BE2C (cell line): ENCODE measurements around the gene EIF4A2.

Source experiments
- DNase-seq: peaks from one replicate; pipeline ENCODE4 v3.0.0-alpha.2; 2020
- H3K27me3 ChIP-seq: fragments of 250-450 bp; sonication (Bioruptor Pico); 2 replicates; pipeline ENCODE4 v1.5.1; 2020; ENCODE audit warnings: mild to moderate bottlenecking
- H3K36me3 ChIP-seq: fragments of 250-450 bp; sonication (Bioruptor Pico); 2 replicates; pipeline ENCODE4 v1.5.1; 2020; ENCODE audit warnings: mild to moderate bottlenecking
- H3K4me1 ChIP-seq: fragments of 250-450 bp; sonication (Bioruptor Pico); 2 replicates; pipeline ENCODE4 v1.5.1; 2020
- H3K4me3 ChIP-seq: 2 replicates; pipeline ENCODE4 v1.5.1; 2011; ENCODE audit warnings: low read depth, low read length
- H3K9me3 ChIP-seq: fragments of 250-450 bp; sonication (Bioruptor Pico); 2 replicates; pipeline ENCODE4 v1.5.1; 2020
- TF ChIP-seq, protein P1 (sequence below): IDR thresholded peaks from 2 replicates; pipeline ENCODE4 v1.5.1; 2012; ENCODE audit warnings: mild to moderate bottlenecking, low read depth, low read length

Gene EIF4A2

DNA sequence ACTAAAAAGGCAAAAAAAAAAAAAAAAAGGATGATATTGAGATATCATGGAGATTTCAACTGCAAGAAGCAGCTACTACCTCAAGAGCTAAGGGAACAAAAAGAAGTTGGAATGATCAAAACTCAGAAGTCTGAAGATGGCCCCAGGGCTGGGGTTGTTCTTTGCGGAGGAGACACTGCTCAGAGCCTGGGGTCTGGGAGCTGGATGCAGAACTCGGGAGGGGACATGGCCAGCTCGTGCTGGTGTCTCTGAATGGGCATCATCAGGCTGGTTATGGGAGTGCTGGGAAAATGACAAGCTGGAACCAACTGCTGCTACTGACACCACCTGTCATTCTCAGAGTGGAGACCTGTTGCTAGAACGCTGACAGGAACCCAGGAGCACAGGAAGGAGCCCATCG lies 45.0 kb downstream of the EIF4A2 start:
- Histone ChIP-seq H3K9me3 (no peaks in the 10 kb centered on the region), H3K4me1 (no peaks in the 10 kb centered on the region), H3K4me3 (no peak overlapping the region), H3K27me3 (peaks cover 58% of the 10 kb centered on the region), H3K36me3 (no peaks in the 10 kb centered on the region)
- TF ChIP-seq, protein P1, sequence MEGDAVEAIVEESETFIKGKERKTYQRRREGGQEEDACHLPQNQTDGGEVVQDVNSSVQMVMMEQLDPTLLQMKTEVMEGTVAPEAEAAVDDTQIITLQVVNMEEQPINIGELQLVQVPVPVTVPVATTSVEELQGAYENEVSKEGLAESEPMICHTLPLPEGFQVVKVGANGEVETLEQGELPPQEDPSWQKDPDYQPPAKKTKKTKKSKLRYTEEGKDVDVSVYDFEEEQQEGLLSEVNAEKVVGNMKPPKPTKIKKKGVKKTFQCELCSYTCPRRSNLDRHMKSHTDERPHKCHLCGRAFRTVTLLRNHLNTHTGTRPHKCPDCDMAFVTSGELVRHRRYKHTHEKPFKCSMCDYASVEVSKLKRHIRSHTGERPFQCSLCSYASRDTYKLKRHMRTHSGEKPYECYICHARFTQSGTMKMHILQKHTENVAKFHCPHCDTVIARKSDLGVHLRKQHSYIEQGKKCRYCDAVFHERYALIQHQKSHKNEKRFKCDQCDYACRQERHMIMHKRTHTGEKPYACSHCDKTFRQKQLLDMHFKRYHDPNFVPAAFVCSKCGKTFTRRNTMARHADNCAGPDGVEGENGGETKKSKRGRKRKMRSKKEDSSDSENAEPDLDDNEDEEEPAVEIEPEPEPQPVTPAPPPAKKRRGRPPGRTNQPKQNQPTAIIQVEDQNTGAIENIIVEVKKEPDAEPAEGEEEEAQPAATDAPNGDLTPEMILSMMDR, result no peak
- DNase-seq, result no peak

DNA sequence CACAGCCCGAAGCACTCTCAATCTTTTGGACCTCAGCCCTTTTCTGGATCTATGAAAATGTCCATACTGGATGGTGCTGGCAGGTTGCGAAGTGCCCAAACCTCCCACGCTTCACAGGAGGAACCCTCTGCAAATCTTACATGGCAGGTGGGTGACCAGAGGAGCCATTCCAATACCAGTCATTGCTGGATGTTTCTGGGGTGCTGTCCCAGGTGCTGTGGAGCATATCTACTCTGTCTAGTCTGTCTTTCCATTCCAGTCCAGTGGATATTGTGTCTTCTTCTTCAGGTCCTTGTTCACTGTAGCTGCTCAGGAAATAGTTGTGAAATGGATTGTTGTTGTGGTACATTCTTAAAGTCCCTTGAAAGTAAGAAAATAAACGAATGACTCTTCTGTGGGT lies 48.4 kb downstream of the EIF4A2 start:
- H3K9me3 ChIP-seq, result no peaks in the 10 kb centered on the region
- no peak overlapping the region for H3K4me3 ChIP-seq
- no peaks in the 10 kb centered on the region for H3K4me1 ChIP-seq
- H3K36me3 ChIP-seq, result no peaks in the 10 kb centered on the region
- DNase-seq, result no peak
- TF ChIP-seq, protein P1, result no peak
- H3K27me3 ChIP-seq, result peaks cover 62% of the 10 kb centered on the region

DNA sequence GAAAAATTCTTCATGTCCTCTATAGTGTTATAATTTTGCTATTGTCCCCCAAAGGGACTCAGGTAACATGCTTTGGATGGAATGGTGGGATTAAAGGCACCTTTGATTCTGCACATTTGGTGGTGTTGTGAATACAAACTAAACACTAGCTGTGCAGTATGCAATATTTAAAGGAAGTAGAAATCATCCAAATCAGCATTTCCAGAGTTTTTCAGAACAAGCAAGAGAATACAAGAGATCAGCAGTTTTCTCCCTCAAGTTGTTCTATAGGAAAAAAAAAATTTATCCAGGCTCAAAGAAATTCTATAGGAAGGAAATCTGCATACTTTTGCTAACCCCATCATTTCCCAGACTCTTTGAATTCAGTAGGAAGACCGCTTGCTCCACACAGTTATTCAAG lies 48.9 kb downstream of the EIF4A2 start:
- Histone ChIP-seq H3K4me3 (no peak overlapping the region), H3K9me3 (no peaks in the 10 kb centered on the region)

More for the DNA sequence above, 48.9 kb downstream of the EIF4A2 start:
- TF ChIP-seq, protein P1, result no peak
- Histone ChIP-seq H3K4me1 (no peaks in the 10 kb centered on the region), H3K36me3 (no peaks in the 10 kb centered on the region), H3K27me3 (peaks cover 62% of the 10 kb centered on the region)
- DNase-seq, result no peak
